Ishikawa (cell line): ENCODE results near the gene GTPBP10.

Source experiments
- CREB1 ChIP-seq: IDR thresholded peaks from 2 replicates; pipeline ENCODE4 v1.6.1; 2012; ENCODE audit warnings: low read depth
- EGR1 ChIP-seq: IDR thresholded peaks from 2 replicates; pipeline ENCODE4 v1.6.1; 2012
- EP300 ChIP-seq: IDR thresholded peaks from 2 replicates; pipeline ENCODE4 v1.6.1; 2012; ENCODE audit warnings: borderline replicate concordance
- FOXM1 ChIP-seq: IDR thresholded peaks from 2 replicates; pipeline ENCODE4 v1.6.1; 2012; ENCODE audit warnings: low read depth, borderline replicate concordance
- NFIC ChIP-seq: IDR thresholded peaks from 2 replicates; pipeline ENCODE4 v1.6.1; 2012
- REST ChIP-seq: IDR thresholded peaks from 2 replicates; pipeline ENCODE4 v1.6.1; 2012; ENCODE audit warnings: low read depth, mild to moderate bottlenecking
- TCF12 ChIP-seq: IDR thresholded peaks from 2 replicates; pipeline ENCODE4 v1.6.1; 2012; ENCODE audit warnings: low read depth
- TF ChIP-seq, protein P1 (sequence below): IDR thresholded peaks from 2 replicates; pipeline ENCODE4 v1.6.1; 2012
- TF ChIP-seq, protein P2 (sequence below): IDR thresholded peaks from 2 replicates; pipeline ENCODE4 v1.6.1; 2012

DNA sequence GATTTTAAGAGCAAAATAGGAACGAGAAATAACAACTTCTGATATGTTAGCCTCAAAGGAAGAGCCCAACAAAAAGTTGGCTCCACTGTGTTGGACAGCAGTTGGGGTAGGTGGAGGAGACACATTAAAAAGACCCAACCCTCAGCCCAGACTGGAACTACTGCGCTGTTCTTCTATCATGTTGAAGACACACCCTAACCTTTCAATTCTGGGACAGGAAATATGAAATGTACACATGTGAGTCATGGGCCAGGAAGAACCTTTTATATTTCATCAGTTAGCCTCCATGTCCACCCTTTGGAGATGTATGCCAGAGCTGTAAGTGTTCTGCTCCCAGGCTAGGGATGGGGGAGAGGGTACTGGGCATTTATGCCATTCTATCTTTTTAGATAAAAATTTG lies 78.9 kb downstream of the GTPBP10 start:
- TF ChIP-seq, protein P1, sequence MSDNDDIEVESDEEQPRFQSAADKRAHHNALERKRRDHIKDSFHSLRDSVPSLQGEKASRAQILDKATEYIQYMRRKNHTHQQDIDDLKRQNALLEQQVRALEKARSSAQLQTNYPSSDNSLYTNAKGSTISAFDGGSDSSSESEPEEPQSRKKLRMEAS: no peak
- TF ChIP-seq TCF12 (no peak), NFIC (no peak), FOXM1 (no peak), REST (no peak), EGR1 (no peak), CREB1 (no peak), EP300 (no peak)
- TF ChIP-seq, protein P2, sequence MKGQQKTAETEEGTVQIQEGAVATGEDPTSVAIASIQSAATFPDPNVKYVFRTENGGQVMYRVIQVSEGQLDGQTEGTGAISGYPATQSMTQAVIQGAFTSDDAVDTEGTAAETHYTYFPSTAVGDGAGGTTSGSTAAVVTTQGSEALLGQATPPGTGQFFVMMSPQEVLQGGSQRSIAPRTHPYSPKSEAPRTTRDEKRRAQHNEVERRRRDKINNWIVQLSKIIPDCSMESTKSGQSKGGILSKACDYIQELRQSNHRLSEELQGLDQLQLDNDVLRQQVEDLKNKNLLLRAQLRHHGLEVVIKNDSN: no peak
